GM12878 (cell line): Measurements from ENCODE around the gene EDN3. TPM values are rescaled to one million over a fixed set of nuclear protein-coding genes. Genes with fewer than 3 reads are reported as not detected.

Source experiments
- ATAC-seq: fragments of 200-7000 bp; cut with Tn5 transposase; 3 replicates; pipeline ENCODE4 v1.9.1; 2020; ENCODE audit warnings: mild to moderate bottlenecking, moderate library complexity
- BruUV-seq: library from RNA; stranded (reverse); fragments of 400-500 nt; replicated peaks from 2 replicates; lab custom pipeline; 2021; lab: Mats Ljungman, UMichigan
- CTCF ChIA-PET: fragments of 300-600 bp; sonication (Branson Sonifier 250); formaldehyde crosslinking; extraction: SDS; loops from one replicate; lab custom pipeline; 2021; ENCODE audit warnings: inconsistent platforms; lab: Yijun Ruan, JAX
- POLR2A ChIA-PET: fragments of 350-600 bp; formaldehyde crosslinking; extraction: SDS; loops from one replicate; lab custom pipeline; 2021; ENCODE audit warnings: inconsistent platforms; lab: Charles Lee
- RAD21 ChIA-PET: fragments of 300-600 bp; sonication (Branson Sonifier 250); formaldehyde crosslinking; loops from one replicate; lab custom pipeline; 2023; ENCODE audit warnings: antibody characterized with exemption; ENCODE audit not compliant: unreplicated experiment; lab: Charles Lee
- SMC1A ChIA-PET: fragments of 300-600 bp; sonication (Branson Sonifier 250); formaldehyde crosslinking; loops from one replicate; lab custom pipeline; 2023; ENCODE audit not compliant: unreplicated experiment, uncharacterized antibody; lab: Charles Lee
- DNase-seq: peaks from one replicate; pipeline ENCODE4 v3.0.0-alpha.2; 2011; ENCODE audit warnings: low read depth, low spot score
- FAIRE-seq: peaks from 3 replicates; lab custom pipeline; 2011; peaks lifted over from hg19 to GRCh38; lab: Jason Lieb, UNC
- H2AFZ ChIP-seq: 2 replicates; pipeline ENCODE4 v1.6.0; 2011; ENCODE audit warnings: low read depth, low read length, control low read depth; ENCODE audit not compliant: control insufficient read depth
- H3K27ac ChIP-seq: 2 replicates; pipeline ENCODE4 v1.5.1; 2011; ENCODE audit warnings: control low read depth; ENCODE audit not compliant: control insufficient read depth, insufficient read depth
- H3K27me3 ChIP-seq, 2 experiments: replicated peaks in 1 of 2; 2 replicates each; pipeline versions ENCODE4 v1.6.0 to v1.6.1; 2011; ENCODE audit warnings: low read length in 1 of 2; ENCODE audit not compliant: control insufficient read depth in 2 of 2, insufficient read depth in 2 of 2
- H3K36me3 ChIP-seq, 2 experiments: 2 replicates each; pipeline ENCODE4 v1.5.1; 2011; ENCODE audit warnings: low read length in 1 of 2; ENCODE audit not compliant: control insufficient read depth in 2 of 2, insufficient read depth in 2 of 2
- H3K4me1 ChIP-seq: 2 replicates; pipeline ENCODE4 v1.6.1; 2011; ENCODE audit warnings: mild to moderate bottlenecking, low read length, moderate library complexity, mixed read lengths; ENCODE audit not compliant: control insufficient read depth, insufficient read depth
- H3K4me2 ChIP-seq: 2 replicates; pipeline ENCODE4 v1.6.0; 2011; ENCODE audit warnings: control low read depth; ENCODE audit not compliant: control insufficient read depth, insufficient read depth
- H3K4me3 ChIP-seq: fragments of 200-600 bp; sonication (generic); 2 replicates; pipeline ENCODE4 v1.5.1; 2016
- H3K79me2 ChIP-seq: 2 replicates; pipeline ENCODE4 v1.6.0; 2011; ENCODE audit warnings: low read length; ENCODE audit not compliant: control insufficient read depth, insufficient read depth
- H3K9ac ChIP-seq: 2 replicates; pipeline ENCODE4 v1.8.0; 2011; ENCODE audit warnings: low read length, control low read depth, mixed read lengths; ENCODE audit not compliant: control insufficient read depth, insufficient read depth
- H3K9me3 ChIP-seq: replicated peaks from 3 replicates; pipeline ENCODE4 v1.5.1; 2011; ENCODE audit warnings: mild to moderate bottlenecking, low read length; ENCODE audit not compliant: control insufficient read depth, insufficient read depth
- H4K20me1 ChIP-seq: 2 replicates; pipeline ENCODE4 v1.6.0; 2011; ENCODE audit not compliant: control insufficient read depth, insufficient read depth
- BACH1 ChIP-seq: fragments of 450-650 bp; IDR thresholded peaks from 2 replicates; pipeline ENCODE4 v1.6.1; 2017; ENCODE audit warnings: mild to moderate bottlenecking, borderline replicate concordance
- BMI1 ChIP-seq: fragments of 450-650 bp; IDR thresholded peaks from 2 replicates; pipeline ENCODE4 v1.6.1; 2016; ENCODE audit warnings: mild to moderate bottlenecking, moderate library complexity, borderline replicate concordance
- CREM ChIP-seq: IDR thresholded peaks from 2 replicates; pipeline ENCODE4 v1.6.1; 2014; ENCODE audit warnings: antibody characterized with exemption, low read depth
- FOXK2 ChIP-seq: fragments of 450-650 bp; IDR thresholded peaks from 2 replicates; pipeline ENCODE4 v1.6.1; 2017; ENCODE audit warnings: mild to moderate bottlenecking, moderate library complexity
- HDAC6 ChIP-seq: fragments of 200-600 bp; sonication (generic); IDR thresholded peaks from one replicate; pipeline ENCODE4 v1.8.0; 2017; ENCODE audit warnings: antibody characterized with exemption; ENCODE audit not compliant: unreplicated experiment
- JUNB ChIP-seq: IDR thresholded peaks from 2 replicates; pipeline ENCODE4 v1.6.1; 2016; ENCODE audit warnings: antibody characterized with exemption, mild to moderate bottlenecking
- KDM1A ChIP-seq: fragments of 200-600 bp; sonication (generic); IDR thresholded peaks from 2 replicates; pipeline ENCODE4 v1.6.1; 2016; ENCODE audit warnings: borderline replicate concordance
- MAX ChIP-seq: IDR thresholded peaks from 2 replicates; pipeline ENCODE4 v1.6.1; 2012; ENCODE audit warnings: low read depth, low read length, improper control_type of control experiment
- MLLT1 ChIP-seq: fragments of 450-650 bp; IDR thresholded peaks from 2 replicates; pipeline ENCODE4 v1.6.1; 2016; ENCODE audit warnings: mild to moderate bottlenecking
- NKRF ChIP-seq: fragments of 450-650 bp; conservative IDR thresholded peaks from 2 replicates; pipeline ENCODE4 v1.6.1; 2017; ENCODE audit warnings: mild to moderate bottlenecking, moderate library complexity
- NR2F1 ChIP-seq: fragments of 450-650 bp; conservative IDR thresholded peaks from 2 replicates; pipeline ENCODE4 v1.6.1; 2017; ENCODE audit warnings: mild to moderate bottlenecking
- POLR2AphosphoS2 ChIP-seq: IDR thresholded peaks from 2 replicates; pipeline ENCODE4 v1.6.1; 2011; ENCODE audit warnings: low read depth, mild to moderate bottlenecking, low read length, improper control_type of control experiment, moderate library complexity
- SUPT20H ChIP-seq: IDR thresholded peaks from 2 replicates; pipeline ENCODE4 v1.6.1; 2011; ENCODE audit warnings: low read depth, mild to moderate bottlenecking, low read length, moderate library complexity, borderline replicate concordance; ENCODE audit not compliant: control insufficient read depth
- TAF1 ChIP-seq: IDR thresholded peaks from 2 replicates; pipeline ENCODE4 v1.6.1; 2011; ENCODE audit warnings: mild to moderate bottlenecking, low read depth, low read length, borderline replicate concordance
- YBX1 ChIP-seq: fragments of 450-650 bp; IDR thresholded peaks from 2 replicates; pipeline ENCODE4 v1.6.1; 2016; ENCODE audit warnings: antibody characterized with exemption
- WGBS: methylation state at CpG from one replicate; pipeline ENCODE4 v1.1.6; 2016; ENCODE audit warnings: low lambda C conversion rate; ENCODE audit not compliant: insufficient replicate concordance, insufficient coverage; ENCODE audit errors: missing lambda C conversion rate; 5-methylcytosine and 5-hydroxymethylcytosine counted together
- in situ Hi-C: fragments of 300-500 bp; cut with MboI; formaldehyde crosslinking; loops from 9 replicates; pipeline ENCODE4 v1.14.3; 2018; ENCODE audit warnings: mixed read lengths
- intact Hi-C: fragments of 100-400 bp; cut with micrococcal nuclease; formaldehyde crosslinking; loops from one replicate; pipeline ENCODE4 v1.14.2; 2022; ENCODE audit not compliant: unreplicated experiment
- polyA plus RNA-seq, 11 experiments: library from polyadenylated mRNA; depleted of rRNA in 4 of 11; unstranded in 6 of 11; stranded (reverse) in 5 of 11; fragments of >200 nt; fragmentation: Nextera tagmentation in 4 of 11; fragmentation: Illumina TruSeq in 1 of 11; extraction: Ambion mirVana in 4 of 11; extraction: Trizol in 1 of 11; gene quantifications; 1 replicate in 1 of 11; 2 replicates in 10 of 11; pipeline versions ENCODE4 v1.2.1 to v1.2.3, GENCODE V29; 2011 to 2016; ENCODE audit warnings: inconsistent platforms in 2 of 11, missing spikeins in 2 of 11, low read depth in 1 of 11
- total RNA-seq, 4 experiments: library from RNA; depleted of rRNA in 3 of 4; stranded (reverse); fragments of >200 nt in 3 of 4; fragmentation: Illumina TruSeq in 1 of 4; extraction: Trizol in 1 of 4; gene quantifications; 2 replicates each; pipeline versions ENCODE4 v1.2.1 to v1.2.3, GENCODE V29; 2013 to 2021

Gene EDN3
- total and polyA plus RNA-seq, 10 of the 15 experiments (the other 5 are each of a cell fraction or from before 2014, with no cell fraction given): not detected

GRCh38 chr20:59318201-59318790, 17.9 kb downstream of the EDN3 start (continued):
- TF ChIP-seq MAX (no peak), CREM (no peak)

GRCh38 chr20:59318803-59319202, 18.4 kb downstream of the EDN3 start:
- H3K27me3 ChIP-seq: peaks cover 4 to 6% of the 10 kb centered on the region in 2 experiments; a peak in 3 of 4 replicates
- H3K9ac ChIP-seq: no peak overlapping the region
- no peaks in the 10 kb centered on the region for H3K79me2 ChIP-seq
- H3K4me1 ChIP-seq: no peaks in the 10 kb centered on the region
- DNase-seq (no peak), ATAC-seq (no peak), FAIRE-seq (no peak)
- H3K4me2 ChIP-seq: no peak overlapping the region
- POLR2A ChIA-PET: no interaction called here
- no TSS peak for BruUV-seq
- WGBS: 15% methylated on average over 4 of the region's 4 CpGs
- no peaks in the 10 kb centered on the region for H3K36me3 ChIP-seq
- TF ChIP-seq FOXK2 (no peak), NR2F1 (no peak), TAF1 (no peak), JUNB (no peak), YBX1 (no peak), SUPT20H (no peak), BACH1 (no peak), MAX (no peak), NKRF (no peak), MLLT1 (no peak), POLR2AphosphoS2 (no peak), BMI1 (no peak), KDM1A (no peak), HDAC6 (no peak)
- RAD21 ChIA-PET: no interaction called here
- CTCF ChIA-PET: no interaction called here
- intact Hi-C loops (no loop called here), in situ Hi-C loops (no loop called here)
- SMC1A ChIA-PET: no interaction called here
- no peak overlapping the region for H2AFZ ChIP-seq
- H4K20me1 ChIP-seq: no peaks in the 10 kb centered on the region
- H3K27ac ChIP-seq: no peak overlapping the region
- H3K9me3 ChIP-seq: no peaks in the 10 kb centered on the region
- H3K4me3 ChIP-seq: no peak overlapping the region
